Measurements from ENCODE around the gene DCST2.

Gene DCST2

DNA sequence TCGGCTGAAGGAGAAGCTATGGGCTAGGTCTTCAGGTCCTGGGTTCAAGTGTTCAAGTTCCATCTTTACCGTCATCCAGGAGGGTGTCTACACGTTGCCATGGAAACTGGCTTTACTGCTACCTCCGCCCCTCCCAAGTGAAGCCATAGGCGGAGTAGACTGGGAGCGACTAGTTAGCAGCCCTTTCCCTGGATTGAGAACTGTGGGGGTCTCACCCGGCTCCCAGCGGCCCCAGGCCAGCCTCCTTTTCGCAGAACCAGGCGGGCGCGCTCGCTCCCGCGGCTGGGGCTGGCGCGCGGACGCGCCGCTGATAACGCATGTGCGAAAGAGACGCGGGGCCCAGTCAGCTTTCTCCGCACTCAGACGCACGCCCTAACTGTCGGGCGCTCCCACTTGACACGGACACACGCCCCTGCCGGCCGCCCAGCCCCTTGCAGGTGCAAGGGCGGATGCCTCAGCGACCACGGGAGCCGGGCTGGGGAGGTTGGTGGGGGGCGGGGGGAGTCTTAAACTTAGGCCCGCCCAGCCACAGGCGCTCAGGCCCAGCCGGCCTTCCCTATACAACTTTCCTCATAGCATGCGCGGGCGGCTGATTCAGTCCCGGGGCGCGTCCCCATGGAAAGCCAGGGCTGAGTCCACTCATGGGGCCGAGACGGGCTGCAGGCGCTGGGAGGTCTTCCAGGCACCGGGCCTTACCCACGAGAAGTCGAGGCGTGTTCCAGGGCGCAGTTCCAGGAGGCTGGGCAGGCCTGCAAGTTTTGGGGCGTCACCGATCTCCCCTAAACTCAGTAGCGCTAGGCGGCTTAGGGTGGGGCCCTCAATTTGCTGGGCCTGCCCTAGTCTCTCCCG lies 37.4 kb upstream of the DCST2 start:
- H3K4me3 ChIP-seq (ENCODE audit: low read depth in 1 of 2, low read length in 2 of 2) = no peak overlapping the region
- no peaks in the 10 kb centered on the region for H3K9me3 ChIP-seq (ENCODE audit: insufficient read depth, low read length, severe bottlenecking)
- H4K20me1 ChIP-seq (ENCODE audit: insufficient read depth, low read length) = peaks cover 10% of the 10 kb centered on the region; the same call in 1 of the 2 replicates
- H3K9ac ChIP-seq (ENCODE audit: low read depth, low read length) = no peak overlapping the region
- DNase-seq (no peak), ATAC-seq (ENCODE audit: insufficient read depth, low read depth) (no peak)
- TF ChIP-seq, protein P1, sequence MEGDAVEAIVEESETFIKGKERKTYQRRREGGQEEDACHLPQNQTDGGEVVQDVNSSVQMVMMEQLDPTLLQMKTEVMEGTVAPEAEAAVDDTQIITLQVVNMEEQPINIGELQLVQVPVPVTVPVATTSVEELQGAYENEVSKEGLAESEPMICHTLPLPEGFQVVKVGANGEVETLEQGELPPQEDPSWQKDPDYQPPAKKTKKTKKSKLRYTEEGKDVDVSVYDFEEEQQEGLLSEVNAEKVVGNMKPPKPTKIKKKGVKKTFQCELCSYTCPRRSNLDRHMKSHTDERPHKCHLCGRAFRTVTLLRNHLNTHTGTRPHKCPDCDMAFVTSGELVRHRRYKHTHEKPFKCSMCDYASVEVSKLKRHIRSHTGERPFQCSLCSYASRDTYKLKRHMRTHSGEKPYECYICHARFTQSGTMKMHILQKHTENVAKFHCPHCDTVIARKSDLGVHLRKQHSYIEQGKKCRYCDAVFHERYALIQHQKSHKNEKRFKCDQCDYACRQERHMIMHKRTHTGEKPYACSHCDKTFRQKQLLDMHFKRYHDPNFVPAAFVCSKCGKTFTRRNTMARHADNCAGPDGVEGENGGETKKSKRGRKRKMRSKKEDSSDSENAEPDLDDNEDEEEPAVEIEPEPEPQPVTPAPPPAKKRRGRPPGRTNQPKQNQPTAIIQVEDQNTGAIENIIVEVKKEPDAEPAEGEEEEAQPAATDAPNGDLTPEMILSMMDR (IDR thresholded peaks at IDR 0.05; ENCODE audit: borderline replicate concordance, extremely low read depth, low read length, poor library complexity, severe bottlenecking) = no peak
- TF ChIP-seq EZH2 (IDR thresholded peaks at IDR 0.05; ENCODE audit: borderline replicate concordance, low read depth, low read length, severe bottlenecking) = no peak
- H3K27me3 ChIP-seq (ENCODE audit: insufficient read depth, low read length, poor library complexity) = peaks cover 4% of the 10 kb centered on the region
- H3K4me1 ChIP-seq (ENCODE audit: insufficient read depth, low read length) = no peaks in the 10 kb centered on the region
- H3K4me2 ChIP-seq (ENCODE audit: insufficient read depth, low read length) = no peak overlapping the region
- no peaks in the 10 kb centered on the region for H3K79me2 ChIP-seq (ENCODE audit: insufficient read depth, low read length)
- H3K27ac ChIP-seq (ENCODE audit: low read length) = no peak overlapping the region
- H2AFZ ChIP-seq (ENCODE audit: low read depth, low read length) = no peak overlapping the region
- peaks cover 17% of the 10 kb centered on the region; the same call in 1 of the 2 replicates for H3K36me3 ChIP-seq (ENCODE audit: insufficient read depth, low read length)

- no peak for TF ChIP-seq EZH2 (IDR thresholded peaks at IDR 0.05; ENCODE audit: borderline replicate concordance, low read depth, low read length, severe bottlenecking)
- TF ChIP-seq, protein P1 (IDR thresholded peaks at IDR 0.05; ENCODE audit: borderline replicate concordance, extremely low read depth, low read length, poor library complexity, severe bottlenecking) = no peak
- Histone ChIP-seq H3K36me3 (ENCODE audit: insufficient read depth, low read length) (peaks cover 17% of the 10 kb centered on the region; the same call in 1 of the 2 replicates), H3K4me3 (ENCODE audit: low read depth in 1 of 2, low read length in 2 of 2) (no peak overlapping the region), H3K9me3 (ENCODE audit: insufficient read depth, low read length, severe bottlenecking) (no peaks in the 10 kb centered on the region), H4K20me1 (ENCODE audit: insufficient read depth, low read length) (peaks cover 11% of the 10 kb centered on the region), H3K9ac (ENCODE audit: low read depth, low read length) (no peak overlapping the region), H2AFZ (ENCODE audit: low read depth, low read length) (no peak overlapping the region), H3K27me3 (ENCODE audit: insufficient read depth, low read length, poor library complexity) (no peaks in the 10 kb centered on the region), H3K27ac (ENCODE audit: low read length) (no peak overlapping the region), H3K79me2 (ENCODE audit: insufficient read depth, low read length) (no peaks in the 10 kb centered on the region), H3K4me2 (ENCODE audit: insufficient read depth, low read length) (no peak overlapping the region), H3K4me1 (ENCODE audit: insufficient read depth, low read length) (peaks cover under 1% of the 10 kb centered on the region; the same call in 1 of the 2 replicates)
- ATAC-seq (ENCODE audit: insufficient read depth, low read depth) (no peak), DNase-seq (no peak)
These were observed 36.6 kb upstream of the DCST2 start for GRCh38 chr1:155070158-155070621.

DNA sequence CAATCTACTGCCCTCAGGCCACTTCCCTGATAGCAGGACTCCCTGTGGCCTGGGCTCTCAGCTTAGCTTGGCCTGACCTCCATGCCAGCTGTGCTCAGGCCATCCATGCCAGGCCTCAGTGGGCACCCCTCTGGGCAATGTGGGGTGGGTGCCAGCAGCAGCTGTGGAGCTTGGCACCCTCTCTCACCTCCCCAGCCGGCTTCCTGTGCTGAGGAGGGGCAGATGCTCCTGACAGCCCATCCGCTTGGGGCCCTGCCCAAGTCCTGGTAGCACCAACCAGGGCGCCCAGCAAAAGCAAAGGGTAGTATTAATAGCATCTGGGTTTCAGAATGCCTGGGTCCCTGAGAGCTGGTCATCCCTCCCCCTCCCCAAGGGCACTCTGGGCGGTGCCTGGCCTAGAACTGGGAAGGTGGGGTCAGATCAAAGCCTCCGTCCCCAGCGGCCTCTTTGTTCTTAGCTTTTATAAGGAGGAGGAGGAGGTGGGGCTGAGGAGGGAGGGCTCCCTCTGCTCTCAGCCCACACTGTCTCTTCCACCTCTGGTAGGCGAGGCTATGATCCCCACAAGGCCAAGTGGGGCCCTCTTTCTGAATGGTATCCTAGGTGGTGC lies 36.1 kb upstream of the DCST2 start:
- ATAC-seq (ENCODE audit: insufficient read depth, low read depth) (no peak), DNase-seq (no peak)
- Histone ChIP-seq H3K27me3 (ENCODE audit: insufficient read depth, low read length, poor library complexity) (no peaks in the 10 kb centered on the region), H2AFZ (ENCODE audit: low read depth, low read length) (no peak overlapping the region), H3K36me3 (ENCODE audit: insufficient read depth, low read length) (peaks cover 17% of the 10 kb centered on the region; the same call in 1 of the 2 replicates), H4K20me1 (ENCODE audit: insufficient read depth, low read length) (peaks cover 13% of the 10 kb centered on the region), H3K79me2 (ENCODE audit: insufficient read depth, low read length) (no peaks in the 10 kb centered on the region), H3K4me1 (ENCODE audit: insufficient read depth, low read length) (peaks cover 6% of the 10 kb centered on the region), H3K27ac (ENCODE audit: low read length) (no peak overlapping the region), H3K9ac (ENCODE audit: low read depth, low read length) (no peak overlapping the region), H3K9me3 (ENCODE audit: insufficient read depth, low read length, severe bottlenecking) (no peaks in the 10 kb centered on the region), H3K4me2 (ENCODE audit: insufficient read depth, low read length) (no peak overlapping the region), H3K4me3 (ENCODE audit: low read depth in 1 of 2, low read length in 2 of 2) (no peak overlapping the region)
- TF ChIP-seq EZH2 (IDR thresholded peaks at IDR 0.05; ENCODE audit: borderline replicate concordance, low read depth, low read length, severe bottlenecking) = no peak
- TF ChIP-seq, protein P1 (IDR thresholded peaks at IDR 0.05; ENCODE audit: borderline replicate concordance, extremely low read depth, low read length, poor library complexity, severe bottlenecking) = no peak
